Liver (tissue), 3 donors: ENCODE measurements around the gene TLR4.

Experiments
- ATF3 ChIP-seq: IDR thresholded peaks from 2 replicates; pipeline ENCODE4 v1.6.1; 2016; ENCODE audit warnings: antibody characterized with exemption
- EGR1 ChIP-seq, 2 donors: IDR thresholded peaks; 2 replicates each; pipeline ENCODE4 v1.6.1; 2016 to 2018; ENCODE audit warnings: antibody characterized with exemption in 2 of 2, low read depth in 2 of 2
- GABPA ChIP-seq, 2 donors: IDR thresholded peaks in 1 of 2; conservative IDR thresholded peaks in 1 of 2; 2 replicates each; pipeline ENCODE4 v1.6.1; 2016; ENCODE audit warnings: antibody characterized with exemption in 2 of 2, mild to moderate bottlenecking in 1 of 2, moderate library complexity in 1 of 2
- HNF4G ChIP-seq: IDR thresholded peaks from 2 replicates; pipeline ENCODE4 v1.6.1; 2016; ENCODE audit warnings: antibody characterized with exemption
- JUND ChIP-seq, 2 donors: IDR thresholded peaks; 2 replicates each; pipeline ENCODE4 v1.6.1; 2016; ENCODE audit warnings: antibody characterized with exemption in 2 of 2
- RAD21 ChIP-seq, 2 donors: IDR thresholded peaks; 2 replicates each; pipeline ENCODE4 v1.6.1; 2016; ENCODE audit warnings: antibody characterized with exemption in 2 of 2, mild to moderate bottlenecking in 2 of 2
- RXRA ChIP-seq, 2 donors: IDR thresholded peaks; 2 replicates each; pipeline ENCODE4 v1.6.1; 2017 to 2018; ENCODE audit warnings: antibody characterized with exemption in 2 of 2, mild to moderate bottlenecking in 1 of 2
- SP1 ChIP-seq: IDR thresholded peaks from 2 replicates; pipeline ENCODE4 v1.6.1; 2018; ENCODE audit warnings: antibody characterized with exemption, mild to moderate bottlenecking
- TAF1 ChIP-seq: conservative IDR thresholded peaks from 2 replicates; pipeline ENCODE4 v1.6.1; 2016; ENCODE audit warnings: antibody characterized with exemption, mild to moderate bottlenecking
- YY1 ChIP-seq: IDR thresholded peaks from 2 replicates; pipeline ENCODE4 v1.6.1; 2016; ENCODE audit warnings: antibody characterized with exemption, mild to moderate bottlenecking
- ZBTB33 ChIP-seq: IDR thresholded peaks from 2 replicates; pipeline ENCODE4 v1.6.1; 2016; ENCODE audit warnings: antibody characterized with exemption
- TF ChIP-seq, protein P1 (sequence below): fragments of 150-350 bp; IDR thresholded peaks from 2 replicates; pipeline ENCODE4 v1.5.1; 2017; ENCODE audit warnings: improper control_type of control experiment, low read depth, low read length; ENCODE audit not compliant: missing input control
- donor health status: healthy.
- donor health status: healthy.

DNA sequence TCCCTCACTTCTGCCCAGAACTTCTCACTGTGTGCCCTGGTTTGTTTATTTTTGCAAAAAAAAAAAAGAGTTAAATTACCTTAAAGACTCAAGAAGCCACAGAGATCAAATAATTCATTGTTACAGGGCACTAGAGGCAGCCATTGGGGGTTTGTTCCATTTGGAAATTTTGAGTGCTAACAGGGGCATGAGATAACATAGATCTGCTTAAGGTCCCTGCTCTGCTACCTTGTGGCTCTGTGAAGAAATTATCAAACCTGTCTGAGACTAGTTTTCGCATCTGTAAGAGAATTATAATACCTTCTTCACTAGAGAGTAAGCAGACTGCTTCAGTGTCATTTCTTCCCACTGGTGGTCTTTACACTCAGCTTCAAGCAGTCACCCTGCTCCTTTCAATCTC lies 394 bp downstream of the TLR4 start:
- TF ChIP-seq RAD21 (IDR thresholded peaks at IDR 0.05), result no peak
- TF ChIP-seq, protein P1, sequence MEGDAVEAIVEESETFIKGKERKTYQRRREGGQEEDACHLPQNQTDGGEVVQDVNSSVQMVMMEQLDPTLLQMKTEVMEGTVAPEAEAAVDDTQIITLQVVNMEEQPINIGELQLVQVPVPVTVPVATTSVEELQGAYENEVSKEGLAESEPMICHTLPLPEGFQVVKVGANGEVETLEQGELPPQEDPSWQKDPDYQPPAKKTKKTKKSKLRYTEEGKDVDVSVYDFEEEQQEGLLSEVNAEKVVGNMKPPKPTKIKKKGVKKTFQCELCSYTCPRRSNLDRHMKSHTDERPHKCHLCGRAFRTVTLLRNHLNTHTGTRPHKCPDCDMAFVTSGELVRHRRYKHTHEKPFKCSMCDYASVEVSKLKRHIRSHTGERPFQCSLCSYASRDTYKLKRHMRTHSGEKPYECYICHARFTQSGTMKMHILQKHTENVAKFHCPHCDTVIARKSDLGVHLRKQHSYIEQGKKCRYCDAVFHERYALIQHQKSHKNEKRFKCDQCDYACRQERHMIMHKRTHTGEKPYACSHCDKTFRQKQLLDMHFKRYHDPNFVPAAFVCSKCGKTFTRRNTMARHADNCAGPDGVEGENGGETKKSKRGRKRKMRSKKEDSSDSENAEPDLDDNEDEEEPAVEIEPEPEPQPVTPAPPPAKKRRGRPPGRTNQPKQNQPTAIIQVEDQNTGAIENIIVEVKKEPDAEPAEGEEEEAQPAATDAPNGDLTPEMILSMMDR, result no peak
- no peak for TF ChIP-seq ZBTB33
- no peak for TF ChIP-seq EGR1 (IDR thresholded peaks at IDR 0.05; ENCODE audit: low read depth in 2 of 2)
- TF ChIP-seq GABPA (IDR thresholded peaks at IDR 0.05 in 1 of 2, conservative IDR thresholded peaks at IDR 0.05 in 1 of 2), result no peak
- no peak for TF ChIP-seq YY1
- no peak for TF ChIP-seq RXRA (IDR thresholded peaks at IDR 0.05)
- TF ChIP-seq ATF3, result no peak
- TF ChIP-seq SP1, result no peak
- TF ChIP-seq TAF1, result no peak
- no peak for TF ChIP-seq JUND (IDR thresholded peaks at IDR 0.05)
- TF ChIP-seq HNF4G, result no peak
